Breast epithelium (tissue), 3 donors: ENCODE measurements around the gene NRP1.

Experiments
- POLR2A ChIP-seq: fragments of 450-650 bp; IDR thresholded peaks from one replicate; pipeline ENCODE4 v1.6.1; 2016; ENCODE audit warnings: antibody characterized with exemption, mild to moderate bottlenecking, moderate library complexity
- POLR2AphosphoS5 ChIP-seq, 3 donors: sonication (generic); formaldehyde crosslinking; IDR thresholded peaks; one replicate each; pipeline ENCODE4 v1.6.1; 2017; ENCODE audit warnings: antibody characterized with exemption in 3 of 3
- TF ChIP-seq, protein P1 (sequence below), 3 donors: fragments of 450-650 bp; IDR thresholded peaks; one replicate each; pipeline ENCODE4 v1.5.1; 2016 to 2017; ENCODE audit warnings: antibody characterized with exemption in 3 of 3, mild to moderate bottlenecking in 3 of 3, moderate library complexity in 3 of 3

DNA sequence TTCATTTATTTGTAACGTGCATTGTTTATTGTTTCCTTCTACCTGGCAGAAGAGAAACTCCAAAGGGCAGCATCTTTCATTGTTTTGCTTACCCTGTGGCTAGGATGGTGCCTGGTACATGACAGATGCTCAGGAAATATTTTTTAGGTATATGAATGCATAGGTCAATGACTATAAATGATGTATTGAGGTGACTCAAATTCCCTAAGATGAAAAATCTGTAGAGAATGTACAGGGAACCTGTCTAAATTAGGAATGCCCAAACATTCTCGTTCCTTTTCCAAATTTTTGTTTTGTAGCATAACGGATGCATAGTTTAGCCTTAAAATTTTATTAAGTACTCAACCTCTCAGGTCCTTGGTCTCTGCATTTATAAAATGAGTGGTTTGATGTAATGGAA, 71.6 kb downstream of the NRP1 start:
- TF ChIP-seq, protein P1, sequence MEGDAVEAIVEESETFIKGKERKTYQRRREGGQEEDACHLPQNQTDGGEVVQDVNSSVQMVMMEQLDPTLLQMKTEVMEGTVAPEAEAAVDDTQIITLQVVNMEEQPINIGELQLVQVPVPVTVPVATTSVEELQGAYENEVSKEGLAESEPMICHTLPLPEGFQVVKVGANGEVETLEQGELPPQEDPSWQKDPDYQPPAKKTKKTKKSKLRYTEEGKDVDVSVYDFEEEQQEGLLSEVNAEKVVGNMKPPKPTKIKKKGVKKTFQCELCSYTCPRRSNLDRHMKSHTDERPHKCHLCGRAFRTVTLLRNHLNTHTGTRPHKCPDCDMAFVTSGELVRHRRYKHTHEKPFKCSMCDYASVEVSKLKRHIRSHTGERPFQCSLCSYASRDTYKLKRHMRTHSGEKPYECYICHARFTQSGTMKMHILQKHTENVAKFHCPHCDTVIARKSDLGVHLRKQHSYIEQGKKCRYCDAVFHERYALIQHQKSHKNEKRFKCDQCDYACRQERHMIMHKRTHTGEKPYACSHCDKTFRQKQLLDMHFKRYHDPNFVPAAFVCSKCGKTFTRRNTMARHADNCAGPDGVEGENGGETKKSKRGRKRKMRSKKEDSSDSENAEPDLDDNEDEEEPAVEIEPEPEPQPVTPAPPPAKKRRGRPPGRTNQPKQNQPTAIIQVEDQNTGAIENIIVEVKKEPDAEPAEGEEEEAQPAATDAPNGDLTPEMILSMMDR (IDR thresholded peaks at IDR 0.05) = no peak
- no peak for TF ChIP-seq POLR2A
- TF ChIP-seq POLR2AphosphoS5 (IDR thresholded peaks at IDR 0.05) = no peak
